ENCODE data around the gene SLC4A2. TPM values are rescaled to one million over a fixed set of nuclear protein-coding genes. Genes with fewer than 3 reads are reported as not detected.

SLC4A2 gene
- total and polyA plus RNA-seq, 2 of the 8 experiments (the other 6 are each of a cell fraction or from before 2014, with no cell fraction given) = 72.6 to 147 TPM

- no peak overlapping the region for H2AFZ ChIP-seq (ENCODE audit: low read length)
- CTCF ChIA-PET (ENCODE audit: partially characterized antibody) = interaction anchor here (0.8 to 3.6 kb wide), 7 partner anchors 9 to 709 kb away, joined by 3 to 14 read pairs (median 3); partner anchors contain the start of gene CDK5
- 95% methylated on average over 30 of the region's 38 CpGs; no CpG with 5 or more reads in 1 of the 2 experiments for whole genome bisulfite sequencing, 2 experiments (ENCODE audit: extremely low coverage in 1 of 2, insufficient coverage in 1 of 2, insufficient read length in 1 of 2, insufficient replicate concordance in 2 of 2, low coverage in 1 of 2, low lambda C conversion rate in 2 of 2, missing lambda C conversion rate in 1 of 2)
These were observed 10.4 kb upstream of the SLC4A2 start for GRCh38 chr7:151048911-151049463.

More at GRCh38 chr7:151048911-151049463, 10.4 kb upstream of the SLC4A2 start:
- Histone ChIP-seq H4K20me1 (replicated peaks in 1 of 2; ENCODE audit: control insufficient read depth in 1 of 2, insufficient read depth in 2 of 2, low read length in 2 of 2) (peaks cover 2 to 14% of the 10 kb centered on the region in 2 experiments), H3K4me3 (ENCODE audit: extremely low read depth in 1 of 4, insufficient read depth in 2 of 4, low read depth in 3 of 4, low read length in 4 of 4) (no peak overlapping the region), H3K23me2 (ENCODE audit: low read depth, low read length) (peaks cover 3% of the 10 kb centered on the region; the same call in 1 of the 2 replicates), H2BK120ac (replicated peaks; ENCODE audit: low read depth, low read length) (no peak overlapping the region), H3K4me1 (replicated peaks in 1 of 4; ENCODE audit: control insufficient read depth in 3 of 4, insufficient read depth in 4 of 4, low read length in 3 of 4) (peaks cover 0 to 8% (median 5%) of the 10 kb centered on the region in 4 experiments; a peak in 3 of 7 replicates), H3K18ac (ENCODE audit: extremely low read depth, low read length) (no peak overlapping the region), H3K4me2 (ENCODE audit: insufficient read depth in 1 of 2, low read depth in 2 of 2, low read length in 2 of 2) (no peak overlapping the region), H3K79me1 (ENCODE audit: low read depth, low read length) (no peaks in the 10 kb centered on the region), H3K79me2 (ENCODE audit: control insufficient read depth in 1 of 2, insufficient read depth in 2 of 2, low read length in 2 of 2) (no peaks in the 10 kb centered on the region), H2AK5ac (ENCODE audit: low read depth, low read length) (no peak overlapping the region), H3K27me3 (replicated peaks in 1 of 4; ENCODE audit: control insufficient read depth in 3 of 4, extremely low read depth in 1 of 4, insufficient read depth in 3 of 4, low read length in 3 of 4) (peaks cover 4 to 33% (median 24%) of the 10 kb centered on the region in 4 experiments), H4K91ac (replicated peaks; ENCODE audit: insufficient read length, low read length) (no peak overlapping the region), H3K56ac (replicated peaks; ENCODE audit: insufficient read length, low read depth, low read length) (no peak overlapping the region), H4K5ac (ENCODE audit: insufficient read length, low read depth, low read length) (no peak overlapping the region), H3K23ac (ENCODE audit: insufficient read length) (no peak overlapping the region), H2BK15ac (ENCODE audit: low read length) (no peak overlapping the region; the same call in 1 of the 2 replicates), H2BK20ac (ENCODE audit: low read length) (no peak overlapping the region), H3K14ac (ENCODE audit: insufficient read length) (no peak overlapping the region), H3K27ac (ENCODE audit: low read depth, low read length) (no peak overlapping the region), H2BK5ac (ENCODE audit: low read depth, low read length) (no peak overlapping the region), H3K36me3 (ENCODE audit: control insufficient read depth in 2 of 4, insufficient read depth in 4 of 4, low read length in 3 of 4) (no peaks in the 10 kb centered on the region), H3K4ac (replicated peaks; ENCODE audit: insufficient read length, low read depth, low read length) (no peak overlapping the region), H3K9ac (replicated peaks in 1 of 4; ENCODE audit: extremely low read depth in 1 of 4, low read depth in 3 of 4, low read length in 3 of 4) (no peak overlapping the region), H2BK12ac (ENCODE audit: low read depth, low read length) (no peak overlapping the region; the same call in 1 of the 2 replicates), H4K8ac (ENCODE audit: extremely low read depth, insufficient read depth, low read length) (no peak overlapping the region), H3K9me3 (ENCODE audit: insufficient read depth in 2 of 2, low read depth in 1 of 2, low read length in 1 of 2) (no peaks in the 10 kb centered on the region)
- no peak for FAIRE-seq
- DNase-seq (ENCODE audit: low read depth in 1 of 2, low spot score in 2 of 2) = no peak
- TF ChIP-seq TBP (IDR thresholded peaks at IDR 0.05; ENCODE audit: low read depth, low read length) (no peak), EP300 (IDR thresholded peaks at IDR 0.05; ENCODE audit: borderline replicate concordance in 1 of 2, low read depth in 2 of 2, low read length in 2 of 2) (no peak), CHD1 (IDR thresholded peaks at IDR 0.05; ENCODE audit: low read depth, low read length) (no peak), NRF1 (IDR thresholded peaks at IDR 0.05; ENCODE audit: low read depth, low read length) (no peak), MAFK (IDR thresholded peaks at IDR 0.05; ENCODE audit: low read depth, low read length) (no peak), CEBPB (IDR thresholded peaks at IDR 0.05; ENCODE audit: low read depth, low read length) (no peak), KDM4A (IDR thresholded peaks at IDR 0.05; ENCODE audit: low read depth, low read length, severe bottlenecking) (no peak), CTBP2 (IDR thresholded peaks at IDR 0.05; ENCODE audit: borderline replicate concordance, insufficient read depth, insufficient read length, low read length) (no peak)
- TF ChIP-seq, protein P1, sequence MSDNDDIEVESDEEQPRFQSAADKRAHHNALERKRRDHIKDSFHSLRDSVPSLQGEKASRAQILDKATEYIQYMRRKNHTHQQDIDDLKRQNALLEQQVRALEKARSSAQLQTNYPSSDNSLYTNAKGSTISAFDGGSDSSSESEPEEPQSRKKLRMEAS (IDR thresholded peaks at IDR 0.05) = no peak
- POLR2A ChIA-PET (ENCODE audit: partially characterized antibody) = no interaction called here

Measured in H1 (cell line).